GOT3 (cell line): Measurements from ENCODE around the gene PDZD2.
"Not testable (repeated sequence)": the region's sequence is repeated elsewhere in the genome, so short reads cannot be mapped to it uniquely, and the experiment has no call there.

Source experiments
- DNase-seq: peaks from one replicate; lab custom pipeline; 2025; ENCODE audit warnings: mixed read lengths; lab: John Stamatoyannopoulos, UW

The PDZD2 gene

GRCh38 chr5:31770132-31770720 lies 131.3 kb downstream of the PDZD2 start:
- DNase-seq = no peak

- no peak for DNase-seq
Measured at GRCh38 chr5:31770998-31771397, 132.1 kb downstream of the PDZD2 start.

- DNase-seq = no peak
Measured at GRCh38 chr5:31771500-31771899, 132.6 kb downstream of the PDZD2 start.

DNA sequence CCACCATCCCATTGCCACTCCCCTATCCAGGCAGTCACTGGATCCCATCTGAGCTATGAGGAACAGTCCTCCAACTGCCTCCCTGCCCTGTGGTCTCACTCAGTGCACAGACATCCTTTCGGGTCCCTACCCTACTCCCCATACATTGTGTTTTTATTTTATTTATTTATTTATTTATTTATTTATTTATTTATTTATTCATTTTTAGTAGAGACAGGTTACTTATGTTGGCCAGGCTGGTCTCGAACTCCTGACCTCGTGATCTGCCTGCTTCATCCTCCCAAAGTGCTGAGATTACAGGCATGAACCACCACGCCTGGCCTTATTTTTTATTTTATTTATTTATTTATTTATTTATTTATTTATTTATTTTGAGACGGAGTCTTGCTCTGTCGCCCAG lies 137.4 kb downstream of the PDZD2 start:
- DNase-seq = not testable (repeated sequence)

DNA sequence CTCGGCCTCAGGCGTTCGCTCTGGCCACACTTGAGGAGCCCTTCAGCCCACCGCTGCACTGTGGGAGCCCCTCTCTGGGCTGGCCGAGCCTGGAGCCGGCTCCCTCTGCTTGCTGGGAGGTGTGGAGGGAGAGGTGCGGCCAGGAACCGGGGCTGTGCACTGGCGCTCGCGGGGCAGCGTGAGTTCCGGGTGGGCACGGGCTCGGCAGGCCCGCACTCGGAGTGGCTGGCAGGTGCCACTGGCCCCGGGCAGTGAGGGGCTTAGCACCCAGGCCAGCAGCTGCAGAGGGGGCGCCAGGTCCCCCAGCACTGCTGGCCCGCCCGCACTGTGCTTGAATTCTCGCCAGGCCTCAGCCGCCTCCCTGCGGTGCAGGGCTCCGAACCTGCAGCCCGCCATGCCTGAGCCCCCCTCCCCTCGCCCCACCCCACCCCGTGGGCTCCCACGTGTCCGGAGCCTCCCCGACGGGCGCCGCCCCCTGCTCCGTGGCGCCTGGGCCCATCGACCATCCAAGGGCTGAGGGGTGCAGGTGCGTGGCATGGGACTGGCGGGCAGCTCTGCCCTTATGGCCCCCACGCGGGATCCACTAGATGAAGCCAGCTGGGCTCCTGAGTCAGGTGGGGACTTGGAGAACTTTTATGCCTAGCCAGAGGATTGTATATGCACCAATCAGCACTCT lies 138.2 kb downstream of the PDZD2 start:
- no peak for DNase-seq

- DNase-seq = no peak
Measured at GRCh38 chr5:31781772-31782171, 142.8 kb downstream of the PDZD2 start.

DNA sequence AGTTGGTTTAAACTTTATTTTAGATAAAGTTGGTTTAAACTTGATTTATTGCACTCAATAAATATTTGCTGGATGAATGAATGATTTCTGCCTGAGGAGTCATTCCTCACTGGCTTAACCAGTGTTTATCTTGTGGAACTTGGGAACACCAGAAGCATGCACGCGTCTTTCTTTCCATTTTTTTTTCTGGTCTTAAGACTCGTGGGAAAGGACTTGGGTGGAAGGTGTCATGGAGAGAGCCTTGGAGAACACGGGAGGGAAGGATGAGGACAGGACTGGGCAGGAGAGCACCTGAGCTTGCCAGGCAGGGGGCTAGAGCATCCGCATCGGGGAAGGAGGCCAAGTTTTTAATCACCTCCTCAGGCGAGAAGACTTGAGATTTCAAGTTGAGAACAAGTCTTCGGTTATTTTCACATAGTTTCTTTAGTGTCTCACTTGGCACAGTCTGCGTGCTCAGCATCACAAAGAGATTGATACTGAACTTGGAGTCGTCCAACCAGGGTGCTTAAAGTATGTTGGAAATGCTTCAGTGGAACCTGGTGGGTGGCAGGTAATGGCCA lies 144.2 kb downstream of the PDZD2 start:
- DNase-seq = no peak

GRCh38 chr5:31783731-31784130 lies 144.8 kb downstream of the PDZD2 start:
- DNase-seq = no peak

DNA sequence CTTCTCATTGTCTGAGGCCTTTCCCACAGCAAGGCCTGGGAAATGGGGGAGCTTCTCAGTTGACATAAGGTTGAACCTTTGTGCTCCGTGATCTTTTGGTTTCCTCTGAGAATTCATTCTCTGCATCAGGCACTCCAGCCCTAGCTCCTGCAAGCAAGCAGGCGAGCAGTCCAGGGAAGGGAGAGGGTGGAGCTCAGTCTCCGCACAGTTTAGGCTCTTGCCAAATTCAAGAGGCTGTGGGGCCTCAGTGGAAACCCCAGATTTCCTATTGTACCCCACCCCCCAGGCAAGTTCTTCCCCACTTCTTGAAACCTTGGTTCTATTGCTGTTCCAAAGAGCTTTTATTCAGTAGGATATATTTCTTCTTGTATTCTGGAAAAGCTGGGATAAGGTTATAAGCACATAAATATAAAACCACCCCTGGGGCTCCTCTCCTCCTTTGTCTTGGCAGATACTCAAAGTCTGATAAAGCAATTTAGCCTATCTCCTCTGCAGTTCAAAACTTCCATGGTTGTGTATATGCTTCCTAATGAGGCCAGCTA lies 147.2 kb downstream of the PDZD2 start:
- DNase-seq = no peak

DNA sequence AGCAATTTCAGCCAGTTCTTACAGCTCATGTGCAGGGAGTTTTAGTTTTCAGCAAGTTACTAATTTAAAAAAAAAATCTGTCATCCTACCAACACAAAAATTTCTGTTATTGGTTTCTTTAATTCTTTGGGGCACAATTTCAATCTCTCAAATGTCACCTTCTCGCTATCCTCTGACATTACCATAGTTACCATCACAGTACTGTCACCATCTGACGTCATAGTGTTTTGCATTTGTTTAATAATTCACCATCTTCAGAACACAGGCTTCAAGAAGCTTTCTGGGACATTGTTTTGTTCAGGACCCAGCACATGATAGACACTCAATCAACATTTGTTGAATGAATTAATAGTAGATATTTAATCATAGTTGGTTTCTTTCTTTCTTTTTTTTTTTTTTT lies 155.1 kb downstream of the PDZD2 start:
- DNase-seq = no peak

DNA sequence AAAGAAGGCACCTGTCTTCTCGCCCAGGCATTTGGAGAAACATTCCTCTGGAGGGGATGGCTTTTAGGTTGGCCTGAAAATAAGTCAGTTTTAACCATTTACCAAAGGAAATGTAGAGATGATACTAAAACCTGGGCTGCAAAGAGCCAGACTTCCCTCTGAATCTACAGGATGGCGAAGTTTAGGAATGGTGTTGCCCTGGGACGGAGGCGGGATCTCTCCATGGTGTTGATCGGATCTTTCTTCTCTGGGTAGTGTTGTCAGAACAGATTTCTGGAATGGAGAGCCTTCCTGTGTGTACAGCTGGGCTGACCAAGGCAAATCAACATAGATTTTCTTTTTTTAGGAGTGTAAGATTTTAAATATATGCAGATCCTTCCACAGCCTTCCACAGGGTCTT lies 159.2 kb downstream of the PDZD2 start:
- DNase-seq = no peak

- no peak for DNase-seq
Measured at GRCh38 chr5:31800351-31800750, 161.4 kb downstream of the PDZD2 start.

DNA sequence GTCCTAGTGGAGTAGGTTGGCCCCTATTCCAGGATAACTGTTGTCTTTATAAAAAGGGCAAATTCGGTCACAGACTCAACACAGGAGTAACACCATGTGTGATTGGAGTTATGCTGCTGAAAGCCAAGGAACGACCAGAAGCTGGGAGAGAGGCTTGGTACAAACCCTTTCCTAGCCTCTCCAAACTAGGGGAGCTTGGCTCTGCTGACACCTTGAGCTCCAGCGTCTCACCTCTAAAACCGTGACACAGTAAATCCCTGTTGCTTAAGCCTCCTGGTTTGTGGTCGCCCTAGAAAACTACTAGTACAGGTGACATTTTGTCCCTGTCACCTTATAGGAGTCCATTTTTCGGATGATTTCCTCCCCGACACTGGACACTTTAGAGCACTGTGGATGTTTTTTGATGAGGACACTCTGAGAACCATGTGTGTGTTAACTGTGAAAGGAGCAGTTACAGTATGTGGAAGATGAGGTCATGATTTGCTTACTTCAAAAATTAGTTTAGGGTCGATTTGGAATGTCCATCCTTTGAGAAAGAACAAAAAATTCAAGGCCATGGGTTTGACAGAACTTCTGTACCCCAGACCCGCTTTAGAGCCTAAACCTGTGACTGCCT lies 167.0 kb downstream of the PDZD2 start:
- no peak for DNase-seq

DNA sequence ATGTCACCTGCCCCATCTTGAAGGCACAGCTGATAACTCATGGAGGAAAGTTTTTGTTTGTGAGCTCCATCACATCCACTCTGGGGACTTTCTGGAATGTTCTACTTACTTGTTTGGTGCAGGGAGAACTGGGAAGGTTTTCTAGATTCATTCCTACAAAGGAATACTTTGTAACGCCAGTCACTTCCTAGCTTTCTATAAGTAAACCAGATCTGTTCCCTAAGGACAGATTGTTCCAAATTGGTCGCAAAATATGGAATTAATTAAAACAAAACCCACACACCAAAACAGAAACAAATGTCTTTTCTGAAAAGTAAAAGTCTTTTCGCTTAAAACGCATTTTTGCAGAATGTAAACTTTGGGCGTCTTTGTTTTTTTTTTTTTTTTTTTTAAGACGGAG lies 167.6 kb downstream of the PDZD2 start:
- DNase-seq = no peak

DNA sequence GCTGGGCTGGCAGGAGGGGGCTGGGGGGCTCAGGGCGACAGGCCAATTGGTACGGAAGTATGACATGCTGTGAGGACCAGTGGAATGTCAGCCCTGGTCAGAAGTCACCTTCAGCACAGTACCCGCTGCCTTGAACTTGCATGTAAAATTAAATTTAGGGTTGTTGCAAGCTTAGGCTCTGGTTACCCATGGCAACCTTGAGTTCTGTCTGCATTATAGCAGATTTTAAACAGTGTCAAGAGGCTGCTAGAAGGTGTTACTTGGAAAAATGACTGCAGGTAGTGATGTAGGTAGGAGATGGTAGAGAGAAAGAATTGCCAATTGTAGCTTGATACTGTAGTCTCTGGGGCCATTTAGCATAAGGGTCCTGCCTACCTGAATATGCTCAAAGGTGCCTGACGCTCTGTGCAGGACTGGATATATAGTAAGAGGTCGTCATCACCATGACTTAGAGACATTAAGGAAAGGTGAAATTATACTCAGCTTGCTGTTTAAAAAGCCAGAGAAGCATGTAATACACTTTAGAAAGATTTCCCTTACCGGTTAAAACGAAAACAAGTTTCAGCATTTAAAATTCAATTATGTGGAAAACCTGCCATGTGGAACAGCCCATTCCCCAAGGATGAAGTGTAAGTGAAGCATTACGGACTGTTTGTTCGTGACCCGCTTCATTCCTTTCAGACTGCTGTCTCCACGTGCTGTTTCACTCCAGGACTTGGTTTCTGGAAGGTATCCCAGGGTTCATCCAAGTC lies 169.0 kb downstream of the PDZD2 start:
- DNase-seq = no peak

DNA sequence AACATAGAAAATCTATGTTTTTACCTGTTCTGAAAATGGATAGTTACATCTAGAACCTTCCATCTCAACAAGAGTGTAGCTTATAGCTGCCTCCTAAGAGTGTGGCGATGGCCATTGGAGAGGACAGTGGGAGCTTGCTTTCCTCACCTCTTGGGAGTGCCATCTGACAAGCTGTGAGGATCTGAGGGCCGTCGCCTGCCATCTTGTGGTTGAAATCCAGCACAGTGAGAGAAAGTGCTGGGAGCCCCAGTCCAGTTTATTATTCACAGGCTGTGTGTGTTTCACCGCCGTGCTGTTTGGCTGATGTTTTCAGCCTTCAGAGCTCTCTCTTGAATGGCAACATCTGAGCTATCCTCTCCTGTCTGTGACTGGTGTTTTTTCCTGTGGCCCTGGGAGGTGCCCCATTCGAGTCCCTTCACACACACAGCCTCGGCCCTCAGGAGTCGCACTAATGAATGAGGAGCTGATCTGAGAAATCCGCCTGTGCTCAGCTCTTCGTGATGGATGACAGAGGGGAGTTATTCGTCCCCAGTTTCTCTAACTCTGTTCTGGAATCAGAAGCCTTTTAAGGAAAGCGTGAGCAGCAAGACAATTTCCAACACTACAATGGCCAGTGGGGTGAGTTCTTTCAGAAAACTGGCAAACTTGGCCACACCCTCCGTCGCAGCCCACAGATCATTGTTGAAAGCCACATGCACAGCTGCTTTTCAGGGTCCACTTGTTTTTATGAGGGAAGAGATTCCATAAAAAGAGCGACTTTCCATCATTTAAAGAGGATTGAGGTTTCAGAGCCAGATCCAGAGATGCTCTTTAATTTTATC lies 170.3 kb downstream of the PDZD2 start:
- no peak for DNase-seq

GRCh38 chr5:31811210-31811609 lies 172.3 kb downstream of the PDZD2 start:
- DNase-seq = peak; percentile 50

DNA sequence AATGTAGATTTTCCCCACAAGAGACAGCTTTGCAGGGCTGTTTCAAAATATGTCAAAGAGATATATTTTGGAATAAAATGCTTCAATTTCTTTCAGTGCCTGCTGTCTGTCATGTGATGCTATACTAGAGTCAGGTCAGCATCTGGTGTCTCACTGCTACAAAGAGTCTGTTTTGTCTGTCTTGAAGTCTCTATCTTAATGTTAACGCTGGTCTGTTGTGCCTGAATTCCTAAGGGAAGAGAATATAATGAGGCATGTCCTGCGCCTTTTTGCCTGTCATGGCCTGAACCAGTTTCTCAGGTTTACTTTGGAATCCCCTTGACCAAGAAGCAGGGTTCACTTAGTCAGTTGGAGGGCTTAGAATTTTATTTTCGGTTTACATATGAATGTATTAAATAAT lies 176.4 kb downstream of the PDZD2 start:
- DNase-seq = no peak

- no peak for DNase-seq
Measured at GRCh38 chr5:31819926-31820516, 181.1 kb downstream of the PDZD2 start.

DNA sequence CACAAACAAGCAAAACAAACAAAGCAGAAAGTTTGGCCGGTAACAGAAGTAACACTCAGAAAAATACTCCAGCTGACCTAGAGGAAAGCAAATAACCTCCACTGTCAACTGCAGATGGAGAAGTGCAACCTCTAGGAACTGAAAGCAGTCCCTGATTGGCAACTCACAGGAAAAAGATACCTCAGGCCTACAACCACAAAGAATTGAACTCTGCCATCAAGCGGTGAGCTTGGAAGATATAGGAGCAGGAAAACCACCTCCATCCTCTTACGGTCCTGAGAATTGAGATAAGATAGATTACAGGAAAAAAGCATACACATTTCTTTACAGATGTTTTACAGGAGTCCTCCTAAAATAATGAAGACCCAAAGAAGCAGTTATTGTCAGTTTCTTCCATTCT lies 184.5 kb downstream of the PDZD2 start:
- no peak for DNase-seq
